Measurements from ENCODE around the gene TNIK.

The TNIK gene

DNA sequence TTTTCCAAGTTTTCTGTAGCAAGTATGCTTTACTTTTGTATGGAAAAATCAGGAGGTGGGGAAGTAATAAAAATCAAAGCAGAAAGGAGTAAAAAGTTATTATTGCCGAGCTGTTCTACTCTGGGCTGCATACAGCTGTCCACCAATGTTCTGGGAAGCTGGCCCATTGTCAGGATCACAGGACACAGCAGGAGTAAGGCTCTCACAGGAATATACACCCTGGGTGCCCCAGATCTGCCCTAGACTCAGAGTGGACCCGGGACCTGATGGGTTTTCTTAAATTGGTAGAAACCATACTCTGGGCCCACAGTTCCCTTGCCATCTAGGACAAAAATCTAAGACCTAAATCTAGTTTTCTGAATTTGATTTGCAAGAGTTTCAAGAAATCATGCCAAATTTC lies 60.4 kb downstream of the TNIK start:
- no peak for ATAC-seq (replicated peaks; ENCODE audit: extremely low read depth, poor library complexity, severe bottlenecking)
- H3K27me3 Mint-ChIP-seq: no peaks in the 10 kb centered on the region
- H3K36me3 Mint-ChIP-seq (ENCODE audit: insufficient read depth): no peaks in the 10 kb centered on the region
- no peak overlapping the region for H3K27ac Mint-ChIP-seq (ENCODE audit: low read depth)
- peaks cover 75% of the 10 kb centered on the region for H3K4me1 Mint-ChIP-seq
- H3K4me3 Mint-ChIP-seq: no peak overlapping the region
- no peaks in the 10 kb centered on the region for H3K9me3 Mint-ChIP-seq
- DNase-seq (ENCODE audit: low spot score in 2 of 2): no peak

DNA sequence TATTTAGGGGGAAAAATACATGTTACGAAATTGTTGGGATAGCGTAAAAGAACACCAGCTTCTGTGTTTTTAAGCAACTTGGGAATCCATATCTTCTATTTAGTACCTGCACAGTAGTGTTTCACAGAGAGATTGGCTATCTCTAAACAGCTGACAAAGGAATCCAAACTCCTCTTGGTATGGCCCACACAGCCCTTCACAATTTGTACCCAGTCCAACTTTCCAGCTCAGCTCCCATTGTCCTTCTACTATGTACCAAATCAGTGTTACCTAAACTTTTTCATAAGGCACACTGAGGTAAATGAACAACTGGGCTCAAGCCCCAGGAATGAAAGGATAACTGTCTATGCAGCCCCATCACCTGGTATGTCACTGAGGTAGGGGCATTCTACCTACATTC lies 61.9 kb downstream of the TNIK start:
- H3K9me3 Mint-ChIP-seq: no peaks in the 10 kb centered on the region
- no peaks in the 10 kb centered on the region for H3K27me3 Mint-ChIP-seq
- no peak for DNase-seq (ENCODE audit: low spot score in 2 of 2)
- H3K27ac Mint-ChIP-seq (ENCODE audit: low read depth): peak overlapping the region; percentile 68
- ATAC-seq (replicated peaks; ENCODE audit: extremely low read depth, poor library complexity, severe bottlenecking): no peak
- H3K4me3 Mint-ChIP-seq: no peak overlapping the region
- H3K36me3 Mint-ChIP-seq (ENCODE audit: insufficient read depth): peaks cover 3% of the 10 kb centered on the region
- H3K4me1 Mint-ChIP-seq: peaks cover 83% of the 10 kb centered on the region

DNA sequence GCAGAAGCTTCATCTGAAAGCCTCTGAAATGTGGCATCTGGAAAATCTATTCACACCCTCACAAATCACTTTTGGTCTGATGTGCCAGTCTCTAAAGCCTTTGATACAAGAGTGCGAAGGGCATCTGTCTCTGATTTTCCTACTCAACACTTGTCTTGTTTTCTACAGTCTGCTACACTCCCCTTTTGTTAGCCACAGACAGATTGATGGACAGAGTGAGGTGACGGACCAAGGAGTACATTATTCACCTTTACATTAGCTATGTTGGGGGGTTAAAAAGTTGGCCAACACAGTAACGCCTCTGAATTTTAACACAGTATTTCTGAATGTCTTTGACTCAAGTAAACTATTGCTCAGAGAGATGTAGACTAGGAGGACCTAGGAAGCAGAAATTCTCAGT lies 63.1 kb downstream of the TNIK start:
- peaks cover 3% of the 10 kb centered on the region for H3K36me3 Mint-ChIP-seq (ENCODE audit: insufficient read depth)
- ATAC-seq (replicated peaks; ENCODE audit: extremely low read depth, poor library complexity, severe bottlenecking) (no peak), DNase-seq (ENCODE audit: low spot score in 2 of 2) (no peak)
- H3K27me3 Mint-ChIP-seq: no peaks in the 10 kb centered on the region
- peaks cover 76% of the 10 kb centered on the region for H3K4me1 Mint-ChIP-seq
- no peak overlapping the region for H3K27ac Mint-ChIP-seq (ENCODE audit: low read depth)
- no peak overlapping the region for H3K4me3 Mint-ChIP-seq
- H3K9me3 Mint-ChIP-seq: no peaks in the 10 kb centered on the region

DNA sequence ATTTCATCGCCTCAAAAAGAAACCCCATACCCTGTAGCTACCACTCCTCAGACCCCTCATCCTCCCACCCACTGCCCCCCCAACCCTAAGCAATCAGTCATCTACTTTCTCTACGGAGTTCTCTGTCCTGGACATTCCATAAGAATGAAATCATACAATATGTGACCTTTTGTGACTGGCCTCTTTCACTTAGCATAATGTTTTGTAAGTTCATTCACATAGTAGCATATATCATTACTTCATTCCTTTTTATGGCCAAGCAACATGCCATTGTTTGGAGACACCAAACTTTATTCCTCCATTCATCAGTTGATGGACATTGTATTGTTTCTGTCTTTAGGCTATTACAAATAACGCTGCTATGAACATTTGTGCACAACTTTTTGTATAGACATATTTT lies 64.2 kb downstream of the TNIK start:
- no peak overlapping the region for H3K4me3 Mint-ChIP-seq
- H3K27ac Mint-ChIP-seq (ENCODE audit: low read depth): no peak overlapping the region
- DNase-seq (ENCODE audit: low spot score in 2 of 2) (no peak), ATAC-seq (replicated peaks; ENCODE audit: extremely low read depth, poor library complexity, severe bottlenecking) (no peak)
- H3K27me3 Mint-ChIP-seq: no peaks in the 10 kb centered on the region
- H3K9me3 Mint-ChIP-seq: peaks cover 7% of the 10 kb centered on the region
- H3K36me3 Mint-ChIP-seq (ENCODE audit: insufficient read depth): peaks cover 3% of the 10 kb centered on the region
- peaks cover 66% of the 10 kb centered on the region for H3K4me1 Mint-ChIP-seq

DNA sequence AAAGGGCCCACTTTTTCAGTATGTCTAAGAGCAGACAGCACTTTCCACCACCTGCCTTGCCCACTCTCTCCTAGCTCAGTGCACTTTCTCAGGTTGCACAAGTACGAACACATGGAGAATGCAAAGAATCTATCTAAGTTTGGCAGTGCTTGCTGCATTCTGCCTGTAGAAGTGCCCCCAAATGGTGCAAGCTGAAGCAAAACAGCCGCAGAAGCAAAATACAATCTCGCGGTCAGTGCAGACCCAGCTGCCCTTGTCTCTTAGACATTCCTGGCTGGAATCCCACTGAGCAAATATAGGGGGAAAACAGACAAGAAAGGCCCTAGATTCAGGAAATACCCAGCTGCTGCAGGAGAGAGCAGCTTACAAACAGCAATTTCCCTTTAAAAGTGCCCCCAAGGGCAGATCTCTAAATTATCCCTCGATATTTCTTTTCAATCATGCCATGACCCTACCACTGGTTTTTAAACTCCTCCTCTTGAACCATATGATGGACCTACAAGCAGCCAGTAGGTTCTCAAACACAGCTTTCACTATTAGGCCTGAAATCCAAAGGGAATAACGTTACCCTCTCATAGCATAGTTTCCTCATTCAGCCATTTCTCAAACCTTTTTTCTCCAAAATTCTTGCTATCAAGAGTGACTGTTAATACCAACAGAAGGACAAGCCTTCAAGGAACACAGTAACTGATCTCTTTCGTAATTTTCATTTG lies 67.0 kb downstream of the TNIK start:
- no peak for ATAC-seq (replicated peaks; ENCODE audit: extremely low read depth, poor library complexity, severe bottlenecking)
- no peak for DNase-seq (ENCODE audit: low spot score in 2 of 2)
- Mint-ChIP-seq H3K9me3 (peaks cover 8% of the 10 kb centered on the region), H3K36me3 (ENCODE audit: insufficient read depth) (peaks cover 3% of the 10 kb centered on the region), H3K27me3 (no peaks in the 10 kb centered on the region), H3K4me3 (no peak overlapping the region), H3K4me1 (peaks cover 65% of the 10 kb centered on the region), H3K27ac (ENCODE audit: low read depth) (no peak overlapping the region)

DNA sequence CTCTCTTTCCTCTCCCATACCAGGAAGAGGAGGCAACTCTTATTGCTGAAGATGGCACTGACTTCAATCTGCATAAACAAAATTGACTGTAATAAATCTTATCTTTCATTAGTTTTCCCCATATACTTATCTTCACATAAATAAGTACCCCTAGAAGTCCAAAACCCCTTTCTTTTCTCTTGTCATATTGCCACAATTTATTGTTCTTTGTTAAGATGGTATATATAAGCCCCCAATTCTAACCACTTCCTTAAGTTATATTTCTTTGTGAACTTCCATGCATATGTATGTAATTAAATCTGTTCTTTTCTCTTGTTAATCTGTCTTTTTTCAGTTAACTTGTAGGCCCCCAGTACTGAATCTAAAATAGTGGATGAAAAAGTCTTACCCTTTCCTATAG lies 68.8 kb downstream of the TNIK start:
- H3K27me3 Mint-ChIP-seq: no peaks in the 10 kb centered on the region
- no peak overlapping the region for H3K27ac Mint-ChIP-seq (ENCODE audit: low read depth)
- no peak overlapping the region for H3K4me3 Mint-ChIP-seq
- H3K4me1 Mint-ChIP-seq: peaks cover 61% of the 10 kb centered on the region
- H3K9me3 Mint-ChIP-seq: peaks cover 8% of the 10 kb centered on the region
- H3K36me3 Mint-ChIP-seq (ENCODE audit: insufficient read depth): peaks cover 3% of the 10 kb centered on the region
- ATAC-seq (replicated peaks; ENCODE audit: extremely low read depth, poor library complexity, severe bottlenecking): no peak
- DNase-seq (ENCODE audit: low spot score in 2 of 2): no peak

DNA sequence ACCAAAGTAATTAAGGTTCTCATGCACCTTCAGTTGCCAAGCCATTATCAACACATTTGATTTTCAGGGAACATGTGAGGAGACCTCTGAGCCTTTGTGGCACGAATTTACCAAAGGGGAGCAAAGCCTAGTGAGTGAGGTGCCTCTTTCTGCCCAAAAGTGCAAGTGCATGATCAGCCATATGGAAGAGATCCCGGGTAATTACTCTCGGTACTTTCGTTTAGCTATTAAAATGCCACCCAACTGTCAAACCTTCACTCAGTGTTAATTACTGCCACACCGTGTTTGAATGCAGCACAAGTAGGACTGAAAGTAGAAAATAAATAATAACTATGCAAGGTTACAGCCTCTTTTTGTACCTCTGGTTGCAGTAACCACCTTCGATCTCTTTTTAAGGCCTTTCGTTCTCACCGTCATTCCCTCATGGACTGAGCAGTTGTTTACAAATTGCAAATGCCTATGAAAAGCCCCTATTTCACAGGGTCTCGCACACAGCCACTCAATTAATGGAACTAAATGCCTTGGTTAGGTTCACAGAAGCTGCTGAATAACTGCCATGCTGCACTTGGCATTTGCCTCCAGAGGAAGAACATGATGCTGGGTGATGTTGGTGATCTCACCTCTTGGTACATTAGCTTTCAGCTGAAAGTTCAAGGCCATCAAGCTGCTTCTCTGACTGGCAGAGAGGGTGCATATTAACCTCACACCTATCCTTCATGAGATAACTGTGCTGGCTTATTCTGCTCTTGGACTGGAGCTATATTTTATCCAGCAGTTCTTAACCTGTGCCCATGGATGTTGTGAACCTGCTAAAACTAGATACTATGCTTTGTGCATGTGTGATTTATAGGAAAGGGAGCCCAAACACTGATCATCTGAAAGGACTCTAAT lies 69.9 kb downstream of the TNIK start:
- H3K27me3 Mint-ChIP-seq: no peaks in the 10 kb centered on the region
- H3K4me1 Mint-ChIP-seq: peaks cover 52% of the 10 kb centered on the region
- H3K4me3 Mint-ChIP-seq: no peak overlapping the region
- ATAC-seq (replicated peaks; ENCODE audit: extremely low read depth, poor library complexity, severe bottlenecking) (no peak), DNase-seq (ENCODE audit: low spot score in 2 of 2) (no peak)
- H3K27ac Mint-ChIP-seq (ENCODE audit: low read depth): no peak overlapping the region
- peaks cover 8% of the 10 kb centered on the region for H3K9me3 Mint-ChIP-seq
- peaks cover 3% of the 10 kb centered on the region for H3K36me3 Mint-ChIP-seq (ENCODE audit: insufficient read depth)

DNA sequence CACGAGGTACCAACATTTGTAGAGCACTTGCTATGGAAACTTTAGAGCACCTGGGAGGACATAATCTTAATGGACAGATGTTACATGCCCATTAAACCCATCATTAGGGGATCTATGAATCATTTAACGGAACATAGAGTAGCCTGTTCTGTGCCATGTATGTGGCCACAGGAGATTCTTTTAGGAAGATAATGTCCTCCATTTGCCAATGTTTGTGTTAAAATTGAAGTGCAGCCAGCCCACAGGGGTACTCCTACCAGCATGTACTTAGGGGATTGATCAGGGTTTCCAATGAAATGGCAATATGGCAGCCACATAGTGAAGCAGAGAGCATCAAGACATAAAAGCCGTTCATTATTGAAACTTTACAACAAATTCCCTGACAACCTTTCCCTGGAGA lies 70.7 kb downstream of the TNIK start:
- DNase-seq (ENCODE audit: low spot score in 2 of 2): no peak
- Mint-ChIP-seq H3K27ac (ENCODE audit: low read depth) (no peak overlapping the region), H3K4me3 (no peak overlapping the region), H3K27me3 (no peaks in the 10 kb centered on the region), H3K9me3 (peaks cover 8% of the 10 kb centered on the region), H3K36me3 (ENCODE audit: insufficient read depth) (peaks cover 6% of the 10 kb centered on the region), H3K4me1 (peaks cover 52% of the 10 kb centered on the region)
- ATAC-seq (replicated peaks; ENCODE audit: extremely low read depth, poor library complexity, severe bottlenecking): no peak

DNA sequence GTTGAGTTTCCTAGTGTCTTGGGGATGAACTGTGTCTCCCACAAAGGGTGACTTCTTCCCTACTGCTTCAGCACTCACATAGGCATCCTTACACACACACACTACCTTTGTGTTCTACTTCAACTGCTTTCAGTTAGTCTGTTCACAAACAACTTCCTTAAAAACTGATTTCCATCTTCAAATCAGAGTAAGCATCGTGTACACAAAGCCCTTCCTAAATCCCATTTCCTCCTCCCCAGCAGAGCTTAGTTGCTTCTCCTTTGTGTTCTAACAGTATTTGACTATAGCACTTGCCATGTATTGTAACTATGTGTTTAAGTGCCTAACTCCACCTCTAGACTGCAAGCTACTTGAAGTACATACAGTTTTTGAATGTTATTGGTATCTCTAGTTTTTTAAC lies 71.7 kb downstream of the TNIK start:
- H3K36me3 Mint-ChIP-seq (ENCODE audit: insufficient read depth): peaks cover 5% of the 10 kb centered on the region
- peaks cover 52% of the 10 kb centered on the region for H3K4me1 Mint-ChIP-seq
- DNase-seq (ENCODE audit: low spot score in 2 of 2) (no peak), ATAC-seq (replicated peaks; ENCODE audit: extremely low read depth, poor library complexity, severe bottlenecking) (no peak)
- no peaks in the 10 kb centered on the region for H3K27me3 Mint-ChIP-seq
- no peak overlapping the region for H3K4me3 Mint-ChIP-seq
- H3K27ac Mint-ChIP-seq (ENCODE audit: low read depth): no peak overlapping the region
- peaks cover 8% of the 10 kb centered on the region for H3K9me3 Mint-ChIP-seq

DNA sequence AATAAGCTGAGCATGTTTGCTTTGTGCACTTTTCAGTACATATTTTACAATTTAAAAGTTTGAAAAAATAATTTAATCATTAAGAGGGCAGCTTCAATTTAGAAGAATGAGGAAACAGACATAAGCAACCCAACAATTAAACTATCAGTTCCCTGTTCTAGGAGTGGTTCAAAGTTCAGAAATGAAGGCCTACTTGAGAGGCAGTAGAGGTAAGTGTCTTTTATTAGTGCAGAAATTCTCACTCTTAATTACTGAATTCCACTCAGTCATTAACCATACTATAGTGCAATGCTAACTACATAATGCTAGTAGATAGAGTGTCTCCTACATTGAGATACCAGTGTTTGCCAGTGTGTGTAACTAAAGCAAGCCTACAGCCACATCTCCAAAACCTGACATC lies 73.1 kb downstream of the TNIK start:
- Mint-ChIP-seq H3K27me3 (no peaks in the 10 kb centered on the region), H3K9me3 (peaks cover 8% of the 10 kb centered on the region), H3K4me1 (peaks cover 53% of the 10 kb centered on the region), H3K4me3 (no peak overlapping the region), H3K27ac (ENCODE audit: low read depth) (no peak overlapping the region), H3K36me3 (ENCODE audit: insufficient read depth) (peaks cover 5% of the 10 kb centered on the region)
- DNase-seq (ENCODE audit: low spot score in 2 of 2): no peak
- no peak for ATAC-seq (replicated peaks; ENCODE audit: extremely low read depth, poor library complexity, severe bottlenecking)

DNA sequence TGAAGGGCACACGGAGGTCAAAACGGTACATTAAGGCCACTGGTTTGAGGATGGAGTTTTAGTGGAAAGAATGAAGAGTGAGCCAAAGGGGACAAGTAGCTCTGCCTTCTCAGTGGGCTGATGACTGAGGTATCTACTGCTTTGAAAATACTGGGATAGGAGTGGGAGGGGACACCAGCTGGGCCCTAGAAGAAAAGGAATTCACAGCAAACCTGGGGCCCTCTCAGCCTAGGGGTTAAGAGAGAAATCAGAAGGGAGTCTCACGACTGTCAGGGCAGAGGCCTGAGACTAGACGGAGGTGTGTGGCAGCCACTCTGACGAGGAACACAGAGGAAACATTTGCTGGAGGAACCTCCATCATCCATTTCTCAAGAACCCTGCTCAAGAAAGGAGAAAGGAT lies 75.1 kb downstream of the TNIK start:
- Mint-ChIP-seq H3K36me3 (ENCODE audit: insufficient read depth) (peaks cover 5% of the 10 kb centered on the region), H3K9me3 (no peaks in the 10 kb centered on the region), H3K27me3 (no peaks in the 10 kb centered on the region), H3K27ac (ENCODE audit: low read depth) (no peak overlapping the region), H3K4me1 (peaks cover 62% of the 10 kb centered on the region), H3K4me3 (no peak overlapping the region)
- no peak for DNase-seq (ENCODE audit: low spot score in 2 of 2)
- no peak for ATAC-seq (replicated peaks; ENCODE audit: extremely low read depth, poor library complexity, severe bottlenecking)

DNA sequence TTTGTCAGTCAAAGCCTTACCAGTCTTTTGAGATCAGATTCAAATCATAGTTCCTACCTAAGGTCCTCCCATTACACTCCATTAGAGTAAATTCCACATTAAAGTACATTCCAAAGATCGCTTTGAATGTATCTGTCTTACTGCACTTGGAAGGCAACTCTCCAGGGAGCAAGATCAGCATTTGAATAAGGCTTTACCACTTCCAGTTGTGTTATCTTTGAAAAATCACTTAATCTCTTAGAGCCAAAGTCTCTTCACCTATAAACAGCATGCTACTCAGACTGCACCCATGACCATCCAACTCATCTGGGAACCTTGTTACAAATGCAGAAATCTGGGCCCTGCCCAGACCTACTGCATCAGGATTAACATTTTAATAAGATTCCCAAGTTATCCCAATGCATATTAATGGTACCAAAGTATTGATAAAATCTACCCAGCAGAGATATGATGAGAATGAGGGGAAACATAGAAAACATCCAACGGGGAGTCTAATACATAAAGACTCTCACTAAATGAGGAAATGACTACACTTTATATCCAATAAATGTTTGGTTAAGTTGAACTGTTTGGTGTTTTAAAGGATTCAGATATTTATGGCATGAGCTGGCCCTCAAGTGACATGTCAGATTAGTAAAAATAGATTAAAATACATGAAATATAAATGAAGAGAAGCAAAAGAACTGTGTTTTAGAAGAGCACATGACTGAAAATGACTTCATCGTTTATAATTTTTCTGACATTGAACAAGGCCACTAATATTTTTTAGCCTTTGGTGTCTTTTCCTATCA lies 75.9 kb downstream of the TNIK start:
- H3K27me3 Mint-ChIP-seq: no peaks in the 10 kb centered on the region
- H3K36me3 Mint-ChIP-seq (ENCODE audit: insufficient read depth): peaks cover 5% of the 10 kb centered on the region
- ATAC-seq (replicated peaks; ENCODE audit: extremely low read depth, poor library complexity, severe bottlenecking): no peak
- H3K4me3 Mint-ChIP-seq: no peak overlapping the region
- no peak overlapping the region for H3K27ac Mint-ChIP-seq (ENCODE audit: low read depth)
- H3K4me1 Mint-ChIP-seq: peaks cover 62% of the 10 kb centered on the region
- no peak for DNase-seq (ENCODE audit: low spot score in 2 of 2)
- H3K9me3 Mint-ChIP-seq: no peaks in the 10 kb centered on the region

Data from central memory CD8-positive, alpha-beta T cell (primary cell).